DMS79 (cell line): Measurements from ENCODE around the gene RBM15B.

Experiments used
- DNase-seq: peaks from one replicate; lab custom pipeline; 2025; lab: John Stamatoyannopoulos, UW

Gene RBM15B

GRCh38 chr3:51391566-51392354 is 675 bp downstream of the RBM15B start:
- no peak for DNase-seq

DNA sequence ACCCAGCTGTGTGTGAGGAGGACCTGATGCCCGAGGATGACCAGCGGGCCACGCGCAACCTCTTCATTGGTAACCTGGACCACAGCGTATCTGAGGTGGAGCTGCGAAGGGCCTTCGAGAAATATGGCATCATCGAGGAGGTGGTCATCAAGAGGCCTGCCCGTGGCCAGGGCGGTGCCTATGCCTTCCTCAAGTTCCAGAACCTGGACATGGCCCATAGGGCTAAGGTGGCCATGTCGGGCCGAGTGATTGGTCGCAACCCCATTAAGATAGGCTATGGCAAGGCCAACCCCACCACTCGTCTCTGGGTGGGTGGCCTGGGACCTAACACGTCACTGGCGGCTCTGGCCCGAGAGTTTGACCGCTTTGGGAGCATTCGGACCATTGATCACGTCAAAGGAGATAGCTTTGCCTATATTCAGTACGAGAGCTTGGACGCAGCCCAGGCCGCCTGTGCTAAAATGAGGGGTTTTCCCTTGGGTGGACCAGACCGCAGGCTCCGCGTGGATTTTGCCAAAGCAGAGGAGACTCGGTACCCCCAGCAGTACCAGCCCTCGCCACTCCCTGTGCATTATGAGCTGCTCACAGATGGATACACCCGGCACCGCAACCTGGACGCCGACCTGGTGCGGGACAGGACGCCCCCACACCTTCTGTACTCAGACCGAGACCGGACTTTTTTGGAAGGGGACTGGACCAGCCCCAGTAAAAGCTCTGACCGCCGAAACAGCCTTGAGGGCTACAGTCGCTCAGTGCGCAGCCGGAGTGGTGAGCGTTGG is 1.5 kb downstream of the RBM15B start:
- no peak for DNase-seq

GRCh38 chr3:51393134-51393495 is 2.0 kb downstream of the RBM15B start:
- DNase-seq: no peak

DNA sequence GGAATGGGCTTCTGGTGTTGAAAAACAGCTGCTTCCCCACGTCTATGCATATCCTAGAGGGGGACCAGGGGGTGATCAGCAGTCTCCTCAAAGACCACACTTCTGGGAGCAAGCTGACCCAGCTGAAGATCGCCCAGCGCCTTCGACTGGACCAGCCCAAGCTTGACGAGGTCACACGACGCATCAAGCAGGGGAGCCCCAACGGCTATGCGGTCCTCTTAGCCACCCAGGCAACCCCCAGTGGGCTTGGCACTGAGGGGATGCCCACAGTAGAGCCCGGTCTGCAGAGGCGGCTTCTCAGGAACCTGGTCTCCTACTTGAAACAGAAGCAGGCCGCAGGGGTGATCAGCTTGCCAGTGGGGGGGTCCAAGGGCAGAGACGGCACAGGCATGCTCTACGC is 2.5 kb downstream of the RBM15B start:
- DNase-seq: no peak

GRCh38 chr3:51394541-51394940 is 3.5 kb downstream of the RBM15B start:
- DNase-seq: no peak

GRCh38 chr3:51395493-51396213 is 4.6 kb downstream of the RBM15B start:
- no peak for DNase-seq

- no peak for DNase-seq
Observed at GRCh38 chr3:51396401-51396800, 5.3 kb downstream of the RBM15B start.

DNA sequence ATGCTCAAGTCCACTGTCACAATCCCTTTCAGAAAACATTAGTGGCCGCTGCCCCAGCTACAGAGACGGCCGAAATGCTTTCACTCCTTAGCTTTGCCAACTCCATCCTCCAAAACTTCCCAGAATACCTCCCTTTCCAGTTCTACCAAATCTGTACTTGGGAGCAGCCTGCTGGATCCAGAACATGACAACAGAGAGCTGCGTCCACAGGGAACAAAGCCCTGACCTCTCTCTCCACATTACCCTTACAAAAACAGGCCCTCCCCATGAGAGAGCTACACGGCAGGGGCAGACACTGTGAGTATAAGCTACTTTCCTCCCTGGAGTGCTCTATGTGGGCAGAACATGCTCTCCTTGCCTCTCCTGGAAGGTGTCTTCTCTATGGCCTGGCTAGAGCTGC is 6.3 kb downstream of the RBM15B start:
- no peak for DNase-seq

GRCh38 chr3:51398595-51399310 is 7.7 kb downstream of the RBM15B start:
- no peak for DNase-seq

- no peak for DNase-seq
Observed at GRCh38 chr3:51400166-51400565, 9.1 kb downstream of the RBM15B start.

- no peak for DNase-seq
Observed at GRCh38 chr3:51401735-51402134, 10.7 kb downstream of the RBM15B start.

DNA sequence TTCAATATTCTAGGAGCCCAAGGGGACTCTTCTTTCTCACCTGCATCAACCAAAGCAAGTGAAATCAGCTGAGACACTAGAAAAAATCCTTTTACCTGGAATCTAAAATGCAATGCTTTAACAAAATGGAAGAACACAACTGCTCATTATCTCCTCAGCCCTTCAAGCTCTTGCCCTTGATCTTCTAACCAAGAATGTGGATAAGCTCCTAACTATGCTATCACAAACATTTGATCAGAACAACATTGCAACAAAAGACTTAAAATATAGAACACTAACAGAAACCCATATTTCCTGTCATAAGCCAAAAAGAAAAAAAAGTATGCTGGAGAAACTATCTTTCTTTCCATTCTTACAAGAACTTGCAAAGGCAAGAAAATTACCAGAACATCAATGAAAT is 12.6 kb downstream of the RBM15B start:
- DNase-seq: no peak

DNA sequence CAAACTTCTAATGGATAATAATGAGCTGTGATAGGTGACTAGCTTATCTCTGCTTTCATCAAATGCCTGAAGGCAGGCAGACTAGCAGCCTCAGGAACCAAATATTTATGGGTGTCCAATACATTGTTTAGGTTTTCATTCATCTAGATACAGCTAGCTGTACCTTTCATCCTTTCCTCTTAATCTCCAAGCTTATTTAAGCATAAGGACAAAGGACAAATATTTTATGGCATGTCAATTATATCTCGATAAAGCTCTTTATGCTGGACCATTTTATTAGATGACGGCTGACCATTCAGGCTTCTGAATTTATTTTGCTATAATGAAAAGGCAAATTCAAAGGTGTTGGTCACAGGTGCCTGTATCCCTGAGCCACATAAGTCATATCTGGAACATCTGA is 16.9 kb downstream of the RBM15B start:
- no peak for DNase-seq

DNA sequence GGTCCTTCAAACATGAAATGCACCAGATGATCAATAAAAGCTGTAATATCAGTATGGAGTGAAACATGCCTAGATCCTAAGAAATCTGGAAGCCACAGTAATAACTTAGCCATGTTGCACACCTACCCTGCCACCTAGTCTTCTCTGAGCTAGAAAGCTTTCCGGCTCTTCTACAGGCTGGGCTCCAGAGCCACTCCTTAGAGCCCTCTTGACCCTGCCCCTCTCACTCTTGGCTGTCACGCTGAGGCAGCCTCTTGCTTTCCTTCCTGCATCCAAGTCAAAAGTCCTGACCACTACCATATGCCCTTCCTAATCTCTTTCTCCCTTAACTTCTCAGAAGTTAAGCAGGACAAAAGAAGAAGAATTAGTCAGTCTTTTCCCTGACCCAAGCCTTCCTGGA is 17.7 kb downstream of the RBM15B start:
- no peak for DNase-seq

GRCh38 chr3:51422211-51422610 is 31.1 kb downstream of the RBM15B start:
- DNase-seq: no peak

- DNase-seq: no peak
Observed at GRCh38 chr3:51426921-51427320, 35.8 kb downstream of the RBM15B start.

DNA sequence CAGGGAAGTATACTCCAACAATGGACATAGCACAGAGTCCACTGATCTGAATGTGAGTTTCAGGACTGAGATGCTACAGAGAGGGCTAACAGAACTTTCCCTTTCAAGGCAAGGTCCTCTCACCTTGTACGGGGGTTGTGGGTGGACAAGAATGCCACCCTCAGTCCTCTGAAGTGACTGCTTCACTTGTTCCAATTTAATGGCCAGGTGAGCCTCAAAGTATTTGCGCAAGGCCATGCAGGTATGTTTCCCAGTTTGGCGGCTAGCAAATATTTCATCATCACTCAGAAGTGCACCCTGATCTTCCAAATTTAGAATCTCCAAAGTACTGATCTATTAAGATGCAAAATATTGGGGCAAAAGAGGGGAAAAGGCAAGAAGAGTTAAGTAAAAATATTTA is 38.1 kb downstream of the RBM15B start:
- no peak for DNase-seq

- no peak for DNase-seq
Observed at GRCh38 chr3:51434110-51434509, 43.0 kb downstream of the RBM15B start.

DNA sequence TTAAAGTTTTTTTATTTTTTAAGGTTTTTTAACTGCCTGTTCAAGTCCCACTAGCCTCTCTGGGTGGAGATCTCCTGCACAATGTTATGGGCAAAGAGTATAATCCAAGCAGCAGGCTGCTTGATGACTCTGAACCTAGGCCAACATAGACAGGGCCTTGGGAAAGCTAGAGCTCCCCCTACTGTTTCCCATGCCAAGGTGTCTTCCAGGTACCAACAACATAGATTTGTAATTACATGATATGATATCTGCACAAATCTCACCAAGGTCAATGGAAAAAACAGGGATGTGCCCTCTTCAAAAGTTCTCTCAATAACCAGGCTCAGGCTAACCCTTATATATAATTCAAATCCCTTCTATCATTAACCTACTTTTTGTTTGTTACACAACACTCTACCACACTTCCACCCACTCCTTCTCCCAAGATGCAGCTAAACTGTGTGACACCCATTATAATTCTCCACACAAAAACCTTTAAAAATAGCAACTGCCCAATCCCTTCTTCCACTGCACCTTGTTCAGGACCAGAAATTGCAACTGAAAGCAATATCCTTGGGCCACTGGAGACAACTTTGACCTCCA is 43.8 kb downstream of the RBM15B start:
- no peak for DNase-seq

GRCh38 chr3:51436998-51437639 is 46.0 kb downstream of the RBM15B start:
- no peak for DNase-seq

DNA sequence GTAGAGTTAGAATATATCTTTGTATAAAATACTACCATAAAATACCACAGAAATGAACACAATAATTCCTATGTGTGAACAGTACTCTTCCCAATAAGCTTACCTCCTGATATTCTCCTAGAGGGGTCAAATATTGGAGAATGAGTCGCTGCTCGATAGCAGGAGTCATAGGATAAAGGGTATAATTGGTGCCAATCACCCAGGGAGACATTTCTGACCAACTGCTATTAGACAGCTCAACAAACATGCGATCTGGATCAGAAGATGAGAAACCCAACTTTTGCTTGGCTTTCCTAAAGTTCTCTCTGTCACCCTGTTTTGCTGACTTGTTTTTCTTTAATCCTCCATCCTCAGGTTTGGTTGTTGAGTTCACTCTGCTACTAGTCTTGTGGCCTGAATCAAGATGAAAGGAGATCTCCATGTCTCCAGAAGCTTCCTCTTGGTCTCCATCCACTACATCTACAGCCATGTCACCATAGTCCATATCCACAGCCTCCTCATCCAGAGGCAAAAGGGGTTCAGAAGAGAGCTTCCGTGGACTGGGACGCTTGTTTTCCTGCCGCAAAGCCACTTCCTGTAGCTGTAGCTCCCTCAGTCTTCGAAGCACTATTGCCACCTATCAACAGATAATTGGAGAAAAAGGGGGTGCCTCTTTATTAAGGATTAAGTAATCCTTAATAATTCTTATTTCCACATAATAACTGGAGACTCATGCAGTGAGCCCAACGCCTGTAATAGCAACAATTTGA is 50.4 kb downstream of the RBM15B start:
- no peak for DNase-seq
